HCT116 (cell line): ENCODE results near the gene SIRPD. TPM values are rescaled to one million over a fixed set of nuclear protein-coding genes. Genes with fewer than 3 reads are reported as not detected.

ENCODE experiments used
- ATAC-seq: fragments of 200-7000 bp; cut with Tn5 transposase; 2 replicates; pipeline ENCODE4 v1.9.1; 2020; ENCODE audit warnings: mild to moderate bottlenecking, moderate library complexity
- BruUV-seq: library from RNA; stranded (reverse); fragments of 400-500 nt; replicated peaks from 2 replicates; lab custom pipeline; 2021; lab: Mats Ljungman, UMichigan
- CTCF ChIA-PET: fragments of 300-600 bp; sonication (Branson Sonifier 250); formaldehyde crosslinking; loops from one replicate; lab custom pipeline; 2021; ENCODE audit warnings: antibody characterized with exemption; lab: Charles Lee
- POLR2A ChIA-PET: fragments of 300-600, 350-600 bp; sonication (Branson Sonifier 250); formaldehyde crosslinking; loops from one replicate; lab custom pipeline; 2021; ENCODE audit warnings: antibody characterized with exemption; lab: Charles Lee
- RAD21 ChIA-PET, 2 experiments: fragments of 300-600 bp; sonication (Branson Sonifier 250); formaldehyde crosslinking; loops; one replicate each; lab custom pipeline; 2023; ENCODE audit warnings: low total read pairs in 2 of 2; ENCODE audit not compliant: uncharacterized antibody in 2 of 2, unreplicated experiment in 2 of 2, low non-redundant PET in 1 of 2; lab: Charles Lee
- DNase-seq: peaks from one replicate; pipeline ENCODE4 v3.0.0-alpha.2; 2010; ENCODE audit warnings: low read depth, low spot score
- H2AFZ ChIP-seq: fragments of 200-600 bp; shearing (Covaris generic), sonication (generic); 2 replicates; pipeline ENCODE4 v1.6.1; 2017; ENCODE audit warnings: low read depth, mixed run types, mixed read lengths, antibody characterized with exemption, low read length; ENCODE audit not compliant: poor library complexity, severe bottlenecking
- H3K27ac ChIP-seq: 2 replicates; pipeline ENCODE4 v1.5.1; 2012; ENCODE audit warnings: low read depth, low read length
- H3K27me3 ChIP-seq: fragments of 200-600 bp; sonication (generic); 2 replicates; pipeline ENCODE4 v1.6.1; 2016; ENCODE audit warnings: mixed run types, low read length, mixed read lengths; ENCODE audit not compliant: insufficient read depth
- H3K36me3 ChIP-seq, 2 experiments: fragments of 200-500 bp in 1 of 2; fragments of 200-600 bp in 1 of 2; sonication (Bioruptor generic) in 1 of 2; sonication (generic) in 1 of 2; 2 replicates each; pipeline versions ENCODE4 v1.5.1 to v1.6.1; 2014 to 2016; ENCODE audit warnings: low read length in 2 of 2, inconsistent platforms in 1 of 2, mixed read lengths in 1 of 2, mixed run types in 1 of 2; ENCODE audit not compliant: insufficient read depth in 2 of 2, control insufficient read depth in 1 of 2
- H3K4me1 ChIP-seq, 2 experiments: fragments of 200-600 bp in 1 of 2; sonication (generic) in 1 of 2; 2 replicates each; pipeline versions ENCODE4 v1.5.1 to v1.6.1; 2012 to 2017; ENCODE audit warnings: low read length in 2 of 2, inconsistent platforms in 1 of 2, mild to moderate bottlenecking in 1 of 2, mixed read lengths in 1 of 2, mixed run types in 1 of 2, moderate library complexity in 1 of 2; ENCODE audit not compliant: insufficient read depth in 2 of 2, control insufficient read depth in 1 of 2
- H3K4me2 ChIP-seq: fragments of 200-600 bp; sonication (generic); 2 replicates; pipeline ENCODE4 v1.6.1; 2017; ENCODE audit warnings: mixed run types, low read length, mixed read lengths
- H3K4me3 ChIP-seq, 2 experiments: fragments of 200-600 bp in 1 of 2; sonication (generic) in 1 of 2; replicated peaks in 1 of 2; 2 replicates each; pipeline ENCODE4 v1.5.1; 2011 to 2016; ENCODE audit warnings: low read length in 2 of 2, control low read depth in 1 of 2, low read depth in 1 of 2, mild to moderate bottlenecking in 1 of 2, mixed read lengths in 1 of 2, mixed run types in 1 of 2
- H3K79me2 ChIP-seq: fragments of 200-600 bp; sonication (generic); 2 replicates; pipeline ENCODE4 v1.6.1; 2017; ENCODE audit warnings: mild to moderate bottlenecking, mixed run types, low read length, moderate library complexity, mixed read lengths; ENCODE audit not compliant: insufficient read depth
- H3K9ac ChIP-seq: fragments of 200-600 bp; sonication (generic); 2 replicates; pipeline ENCODE4 v1.6.1; 2016; ENCODE audit warnings: low read length, mixed read lengths
- H3K9me2 ChIP-seq: fragments of 200-600 bp; sonication (generic), shearing (Covaris generic); 2 replicates; pipeline ENCODE4 v1.6.1; 2017; ENCODE audit warnings: mixed run types, mild to moderate bottlenecking, moderate library complexity; ENCODE audit not compliant: insufficient read depth
- H3K9me3 ChIP-seq, 2 experiments: fragments of 200-500 bp in 1 of 2; fragments of 200-600 bp in 1 of 2; sonication (Bioruptor generic) in 1 of 2; sonication (generic) in 1 of 2; 2 replicates each; pipeline ENCODE4 v1.6.1; 2014 to 2017; ENCODE audit warnings: low read length in 2 of 2, mixed read lengths in 2 of 2, inconsistent platforms in 1 of 2, low read depth in 1 of 2, mild to moderate bottlenecking in 1 of 2, mixed run types in 1 of 2, moderate library complexity in 1 of 2; ENCODE audit not compliant: control insufficient read depth in 1 of 2, insufficient read depth in 1 of 2
- H4K20me1 ChIP-seq: fragments of 200-600 bp; sonication (generic), shearing (Covaris generic); 2 replicates; pipeline ENCODE4 v1.6.1; 2017; ENCODE audit warnings: mixed run types, mild to moderate bottlenecking, moderate library complexity; ENCODE audit not compliant: insufficient read depth
- ATF3 ChIP-seq: IDR thresholded peaks from 2 replicates; pipeline ENCODE4 v1.6.1; 2012
- EGR1 ChIP-seq: IDR thresholded peaks from 2 replicates; pipeline ENCODE4 v1.6.1; 2012; ENCODE audit warnings: low read depth
- ELF1 ChIP-seq: IDR thresholded peaks from 2 replicates; pipeline ENCODE4 v1.6.1; 2012; ENCODE audit warnings: low read depth, borderline replicate concordance
- EZH2 ChIP-seq: fragments of 200-600 bp; sonication (generic); IDR thresholded peaks from 2 replicates; pipeline ENCODE4 v1.6.1; 2017; ENCODE audit warnings: antibody characterized with exemption, mixed run types
- EZH2phosphoT487 ChIP-seq: fragments of 200-600 bp; IDR thresholded peaks from 2 replicates; pipeline ENCODE4 v1.6.1; 2018; ENCODE audit warnings: antibody characterized with exemption, borderline replicate concordance
- FOSL1 ChIP-seq: IDR thresholded peaks from 2 replicates; pipeline ENCODE4 v1.6.1; 2012; ENCODE audit warnings: low read depth
- JUND ChIP-seq: IDR thresholded peaks from 2 replicates; pipeline ENCODE4 v1.6.1; 2012
- POLR2A ChIP-seq: IDR thresholded peaks from 2 replicates; pipeline ENCODE4 v1.7.0; 2011; ENCODE audit warnings: borderline replicate concordance; ENCODE audit not compliant: insufficient read depth, insufficient read length; ENCODE audit errors: extremely low read depth
- POLR2AphosphoS5 ChIP-seq: IDR thresholded peaks from 2 replicates; pipeline ENCODE4 v1.6.1; 2011; ENCODE audit warnings: mild to moderate bottlenecking, low read depth, low read length, moderate library complexity
- RAD21 ChIP-seq: IDR thresholded peaks from 2 replicates; pipeline ENCODE4 v1.6.1; 2012; ENCODE audit warnings: low read depth, mild to moderate bottlenecking
- SIN3A ChIP-seq: IDR thresholded peaks from 2 replicates; pipeline ENCODE4 v1.6.1; 2012; ENCODE audit warnings: low read depth
- SP1 ChIP-seq: IDR thresholded peaks from 2 replicates; pipeline ENCODE4 v1.6.1; 2012; ENCODE audit warnings: low read depth
- SRF ChIP-seq: IDR thresholded peaks from 2 replicates; pipeline ENCODE4 v1.6.1; 2012; ENCODE audit warnings: low read depth
- TCF7L2 ChIP-seq: IDR thresholded peaks from 2 replicates; pipeline ENCODE4 v1.7.0; 2011; ENCODE audit warnings: borderline replicate concordance, inconsistent platforms; ENCODE audit not compliant: insufficient read depth, insufficient read length; ENCODE audit errors: extremely low read depth
- YY1 ChIP-seq: IDR thresholded peaks from 2 replicates; pipeline ENCODE4 v1.6.1; 2011; ENCODE audit warnings: low read length, low read depth, moderate library complexity, mild to moderate bottlenecking; ENCODE audit not compliant: insufficient replicate concordance; ENCODE audit errors: extremely low read depth
- ZBTB33 ChIP-seq: IDR thresholded peaks from 2 replicates; pipeline ENCODE4 v1.6.1; 2011; ENCODE audit warnings: mild to moderate bottlenecking, low read length, moderate library complexity; ENCODE audit not compliant: insufficient replicate concordance; ENCODE audit errors: extremely low read depth
- ZFX ChIP-seq: fragments of 450-650 bp; IDR thresholded peaks from 2 replicates; pipeline ENCODE4 v1.6.1; 2017
- ZNF274 ChIP-seq: fragments of 200-500 bp; sonication (Bioruptor generic); IDR thresholded peaks from 2 replicates; pipeline ENCODE4 v1.6.1; 2014; ENCODE audit warnings: mild to moderate bottlenecking, low read depth, low read length, inconsistent platforms
- intact Hi-C: fragments of 100-400 bp; cut with micrococcal nuclease; formaldehyde crosslinking; loops from 2 replicates; pipeline ENCODE4 v1.10.0; 2022
- total RNA-seq: library from RNA; stranded (reverse); gene quantifications from one replicate; pipeline ENCODE4 v1.2.1, GENCODE V29; 2021; ENCODE audit not compliant: unreplicated experiment
- TF ChIP-seq, protein P1 (sequence below): IDR thresholded peaks from 2 replicates; pipeline ENCODE4 v1.6.1; 2012
- TF ChIP-seq, protein P2 (sequence below): IDR thresholded peaks from 2 replicates; pipeline ENCODE4 v1.6.1; 2012; ENCODE audit warnings: low read depth
- TF ChIP-seq, protein P3 (sequence below), 3 experiments: fragments of 200-600 bp in 1 of 3; sonication (generic) in 1 of 3; IDR thresholded peaks in 2 of 3; conservative IDR thresholded peaks in 1 of 3; 2 replicates each; pipeline ENCODE4 v1.5.1; 2012 to 2017; ENCODE audit warnings: low read depth in 2 of 3, low read length in 2 of 3, antibody characterized with exemption in 1 of 3, borderline replicate concordance in 1 of 3, control low read depth in 1 of 3, mild to moderate bottlenecking in 1 of 3, mixed read lengths in 1 of 3, mixed run types in 1 of 3, moderate library complexity in 1 of 3; ENCODE audit not compliant: insufficient read depth in 1 of 3

The SIRPD gene
- total RNA-seq, 1 experiment from 2014 or later = not detected

DNA sequence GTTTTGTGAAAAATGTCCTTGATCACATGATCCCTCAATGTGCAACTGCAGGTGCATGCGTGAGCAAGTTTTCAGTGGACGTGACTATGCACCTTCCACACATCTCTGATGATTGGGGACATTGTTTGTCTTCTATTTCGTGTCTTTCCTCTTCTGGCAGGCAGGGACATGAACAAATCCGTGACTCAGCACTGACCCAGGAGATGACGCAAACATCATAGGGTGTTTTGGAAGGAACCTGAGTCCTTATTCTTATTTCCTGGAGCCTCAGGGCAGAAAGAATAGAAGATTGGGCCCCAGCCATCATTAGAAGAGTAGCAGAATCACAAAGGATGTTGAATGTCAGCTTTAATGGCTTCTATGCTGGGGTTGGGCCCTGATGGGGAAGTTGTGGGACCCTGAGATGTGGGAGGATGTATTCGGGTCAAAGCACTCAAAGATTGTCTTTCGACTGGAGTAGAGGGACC is 11.9 kb upstream of the SIRPD start:
- ChIA-PET RAD21 (no interaction called here), POLR2A (no interaction called here), CTCF (no interaction called here)
- ATAC-seq (peak; percentile 67), DNase-seq (peak; percentile 64)
- Histone ChIP-seq H2AFZ (peak overlapping the region; percentile 3), H3K4me1 (peaks cover 6 to 38% of the 10 kb centered on the region in 2 experiments; a peak in 3 of 4 replicates), H3K36me3 (no peaks in the 10 kb centered on the region), H4K20me1 (no peaks in the 10 kb centered on the region), H3K9ac (no peak overlapping the region), H3K4me3 (no peak overlapping the region), H3K79me2 (no peaks in the 10 kb centered on the region), H3K27me3 (no peaks in the 10 kb centered on the region), H3K9me2 (no peaks in the 10 kb centered on the region), H3K27ac (no peak overlapping the region), H3K9me3 (no peaks in the 10 kb centered on the region), H3K4me2 (peak overlapping the region; percentile 40)
- intact Hi-C loops = no loop called here
- no TSS peak for BruUV-seq
- TF ChIP-seq EGR1 (no peak), YY1 (no peak), ZBTB33 (no peak), TCF7L2 (no peak), POLR2AphosphoS5 (no peak; the same call in 1 of the 2 replicates), ZFX (no peak), ELF1 (no peak), SP1 (peak; percentile 93), ZNF274 (no peak), ATF3 (peak; percentile 72; the same call in 1 of the 2 replicates), FOSL1 (peak; percentile 78), RAD21 (no peak), POLR2A (no peak), SRF (peak; percentile 60; the same call in 1 of the 2 replicates), SIN3A (peak; percentile 42; the same call in 1 of the 2 replicates), EZH2 (no peak), EZH2phosphoT487 (no peak), JUND (peak; percentile 86)
- TF ChIP-seq, protein P1, sequence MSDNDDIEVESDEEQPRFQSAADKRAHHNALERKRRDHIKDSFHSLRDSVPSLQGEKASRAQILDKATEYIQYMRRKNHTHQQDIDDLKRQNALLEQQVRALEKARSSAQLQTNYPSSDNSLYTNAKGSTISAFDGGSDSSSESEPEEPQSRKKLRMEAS = peak; percentile 54
- TF ChIP-seq, protein P2, sequence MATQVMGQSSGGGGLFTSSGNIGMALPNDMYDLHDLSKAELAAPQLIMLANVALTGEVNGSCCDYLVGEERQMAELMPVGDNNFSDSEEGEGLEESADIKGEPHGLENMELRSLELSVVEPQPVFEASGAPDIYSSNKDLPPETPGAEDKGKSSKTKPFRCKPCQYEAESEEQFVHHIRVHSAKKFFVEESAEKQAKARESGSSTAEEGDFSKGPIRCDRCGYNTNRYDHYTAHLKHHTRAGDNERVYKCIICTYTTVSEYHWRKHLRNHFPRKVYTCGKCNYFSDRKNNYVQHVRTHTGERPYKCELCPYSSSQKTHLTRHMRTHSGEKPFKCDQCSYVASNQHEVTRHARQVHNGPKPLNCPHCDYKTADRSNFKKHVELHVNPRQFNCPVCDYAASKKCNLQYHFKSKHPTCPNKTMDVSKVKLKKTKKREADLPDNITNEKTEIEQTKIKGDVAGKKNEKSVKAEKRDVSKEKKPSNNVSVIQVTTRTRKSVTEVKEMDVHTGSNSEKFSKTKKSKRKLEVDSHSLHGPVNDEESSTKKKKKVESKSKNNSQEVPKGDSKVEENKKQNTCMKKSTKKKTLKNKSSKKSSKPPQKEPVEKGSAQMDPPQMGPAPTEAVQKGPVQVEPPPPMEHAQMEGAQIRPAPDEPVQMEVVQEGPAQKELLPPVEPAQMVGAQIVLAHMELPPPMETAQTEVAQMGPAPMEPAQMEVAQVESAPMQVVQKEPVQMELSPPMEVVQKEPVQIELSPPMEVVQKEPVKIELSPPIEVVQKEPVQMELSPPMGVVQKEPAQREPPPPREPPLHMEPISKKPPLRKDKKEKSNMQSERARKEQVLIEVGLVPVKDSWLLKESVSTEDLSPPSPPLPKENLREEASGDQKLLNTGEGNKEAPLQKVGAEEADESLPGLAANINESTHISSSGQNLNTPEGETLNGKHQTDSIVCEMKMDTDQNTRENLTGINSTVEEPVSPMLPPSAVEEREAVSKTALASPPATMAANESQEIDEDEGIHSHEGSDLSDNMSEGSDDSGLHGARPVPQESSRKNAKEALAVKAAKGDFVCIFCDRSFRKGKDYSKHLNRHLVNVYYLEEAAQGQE = no peak
- TF ChIP-seq, protein P3, sequence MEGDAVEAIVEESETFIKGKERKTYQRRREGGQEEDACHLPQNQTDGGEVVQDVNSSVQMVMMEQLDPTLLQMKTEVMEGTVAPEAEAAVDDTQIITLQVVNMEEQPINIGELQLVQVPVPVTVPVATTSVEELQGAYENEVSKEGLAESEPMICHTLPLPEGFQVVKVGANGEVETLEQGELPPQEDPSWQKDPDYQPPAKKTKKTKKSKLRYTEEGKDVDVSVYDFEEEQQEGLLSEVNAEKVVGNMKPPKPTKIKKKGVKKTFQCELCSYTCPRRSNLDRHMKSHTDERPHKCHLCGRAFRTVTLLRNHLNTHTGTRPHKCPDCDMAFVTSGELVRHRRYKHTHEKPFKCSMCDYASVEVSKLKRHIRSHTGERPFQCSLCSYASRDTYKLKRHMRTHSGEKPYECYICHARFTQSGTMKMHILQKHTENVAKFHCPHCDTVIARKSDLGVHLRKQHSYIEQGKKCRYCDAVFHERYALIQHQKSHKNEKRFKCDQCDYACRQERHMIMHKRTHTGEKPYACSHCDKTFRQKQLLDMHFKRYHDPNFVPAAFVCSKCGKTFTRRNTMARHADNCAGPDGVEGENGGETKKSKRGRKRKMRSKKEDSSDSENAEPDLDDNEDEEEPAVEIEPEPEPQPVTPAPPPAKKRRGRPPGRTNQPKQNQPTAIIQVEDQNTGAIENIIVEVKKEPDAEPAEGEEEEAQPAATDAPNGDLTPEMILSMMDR (IDR thresholded peaks at IDR 0.05 in 2 of 3, conservative IDR thresholded peaks at IDR 0.05 in 1 of 3; ENCODE audit: borderline replicate concordance in 1 of 3, insufficient read depth in 1 of 3, low read depth in 2 of 3, low read length in 2 of 3) = no peak
